ENCODE data around the gene EPOP. TPM values are rescaled to one million over a fixed set of nuclear protein-coding genes. Genes with fewer than 3 reads are reported as not detected.
"Not testable (repeated sequence)": the region's sequence is repeated elsewhere in the genome, so short reads cannot be mapped to it uniquely, and the experiment has no call there.

The EPOP gene
- polyA plus RNA-seq, 1 donor from 2014 or later = not detected

DNA sequence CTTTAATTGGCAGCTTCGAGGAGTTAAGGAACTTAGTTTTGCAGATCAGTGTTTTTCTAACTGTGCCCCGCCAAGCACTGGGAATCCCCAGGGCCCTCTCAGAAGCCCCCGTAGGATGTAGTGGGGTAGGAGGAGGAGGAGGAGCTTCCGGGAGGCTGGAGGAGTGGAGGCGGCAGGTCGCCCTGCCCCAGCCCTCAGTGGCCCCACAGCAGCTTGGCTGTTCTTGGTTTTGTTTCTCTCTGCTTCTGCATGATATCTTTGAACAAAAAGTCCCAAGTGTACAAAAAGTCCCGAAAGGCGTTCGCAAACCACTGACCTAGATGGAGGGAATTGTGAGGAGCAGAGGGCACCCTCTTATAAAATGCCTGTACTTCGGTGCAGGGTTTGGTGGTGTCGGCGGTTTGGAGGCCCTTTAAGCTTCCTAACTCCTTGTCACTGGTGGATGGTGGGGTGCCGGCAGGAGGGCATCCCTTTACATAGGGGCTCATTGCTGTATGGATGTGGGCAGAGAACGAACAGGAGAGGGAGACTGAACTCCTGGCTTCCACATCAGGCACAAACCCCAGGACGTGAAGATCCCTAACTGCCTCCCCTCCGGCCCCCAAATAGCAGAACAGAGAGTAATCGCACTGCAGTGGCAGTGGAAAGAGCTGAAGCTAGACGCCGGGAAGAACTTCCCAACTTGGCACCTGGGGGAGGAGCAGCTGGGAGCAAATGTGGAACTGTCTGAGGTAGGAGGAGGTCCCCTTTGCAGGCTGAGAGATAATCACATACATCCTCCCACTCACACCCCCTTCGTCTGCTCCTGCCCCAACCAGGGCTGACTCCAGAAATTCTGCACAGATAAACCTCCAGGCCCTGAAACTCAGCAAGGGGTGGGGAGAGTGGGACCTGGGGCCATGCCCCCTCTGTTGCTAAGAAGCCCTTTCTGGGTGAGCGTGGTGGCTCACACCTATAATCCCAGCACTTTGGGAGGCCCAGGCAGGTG lies 20.1 kb downstream of the EPOP start:
- peaks cover 39% of the 10 kb centered on the region for H3K27me3 Mint-ChIP-seq
- H3K4me3 Mint-ChIP-seq = no peak overlapping the region
- peaks cover 0 to 7% (median 5%) of the 10 kb centered on the region in 3 donors for H3K4me1 Mint-ChIP-seq
- H3K9me3 Mint-ChIP-seq = no peaks in the 10 kb centered on the region
- no peak overlapping the region for H3K27ac Mint-ChIP-seq
- H3K36me3 Mint-ChIP-seq = no peaks in the 10 kb centered on the region

DNA sequence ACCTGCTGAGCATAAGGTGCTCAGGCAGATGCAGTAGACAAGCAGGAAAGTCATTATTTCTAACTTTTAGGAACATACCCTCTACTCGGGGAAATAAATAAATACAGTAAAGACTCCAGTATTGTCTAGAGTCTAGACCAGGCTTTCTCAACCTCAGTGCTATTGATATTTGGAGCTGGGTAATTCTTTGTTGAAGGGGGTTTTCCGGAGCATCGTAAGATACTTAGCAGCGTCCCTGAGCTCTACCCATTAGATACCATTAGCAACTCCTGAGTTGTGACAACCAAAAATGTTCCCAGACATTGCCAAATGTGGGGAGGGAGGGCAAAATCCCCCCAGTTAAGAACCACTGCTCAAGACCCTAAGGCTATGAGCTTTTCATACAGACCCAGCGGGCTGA lies 21.1 kb downstream of the EPOP start:
- H3K27ac Mint-ChIP-seq = no peak overlapping the region
- no peaks in the 10 kb centered on the region for H3K9me3 Mint-ChIP-seq
- peaks cover 0 to 7% (median 5%) of the 10 kb centered on the region in 3 donors for H3K4me1 Mint-ChIP-seq
- peaks cover 38% of the 10 kb centered on the region for H3K27me3 Mint-ChIP-seq
- H3K36me3 Mint-ChIP-seq = no peaks in the 10 kb centered on the region
- H3K4me3 Mint-ChIP-seq = peak overlapping the region in 1 of 4 donors; percentile 12

DNA sequence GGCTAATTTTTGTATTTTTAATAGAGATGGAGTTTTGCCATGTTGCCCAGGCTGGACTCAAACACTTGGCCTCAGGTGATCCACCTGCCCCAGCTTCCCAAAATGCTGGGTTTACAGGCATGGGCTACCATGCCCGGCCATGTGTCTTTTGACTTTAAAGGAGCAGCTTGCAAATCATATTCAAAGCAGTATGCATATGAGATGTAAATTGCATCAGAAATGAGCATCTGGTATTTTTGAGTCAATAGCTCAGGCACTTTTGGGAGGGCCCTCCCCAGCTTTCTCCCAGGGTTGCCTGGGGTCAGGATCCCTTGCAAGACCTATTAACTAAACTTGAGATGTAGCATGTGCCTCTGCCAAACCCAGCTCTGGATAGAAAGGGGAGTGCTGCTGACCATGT lies 21.5 kb downstream of the EPOP start:
- Mint-ChIP-seq H3K4me1 (peaks cover 0 to 6% (median 5%) of the 10 kb centered on the region in 3 donors), H3K27me3 (peaks cover 34% of the 10 kb centered on the region), H3K4me3 (no peak overlapping the region), H3K27ac (no peak overlapping the region), H3K36me3 (no peaks in the 10 kb centered on the region), H3K9me3 (no peaks in the 10 kb centered on the region)

DNA sequence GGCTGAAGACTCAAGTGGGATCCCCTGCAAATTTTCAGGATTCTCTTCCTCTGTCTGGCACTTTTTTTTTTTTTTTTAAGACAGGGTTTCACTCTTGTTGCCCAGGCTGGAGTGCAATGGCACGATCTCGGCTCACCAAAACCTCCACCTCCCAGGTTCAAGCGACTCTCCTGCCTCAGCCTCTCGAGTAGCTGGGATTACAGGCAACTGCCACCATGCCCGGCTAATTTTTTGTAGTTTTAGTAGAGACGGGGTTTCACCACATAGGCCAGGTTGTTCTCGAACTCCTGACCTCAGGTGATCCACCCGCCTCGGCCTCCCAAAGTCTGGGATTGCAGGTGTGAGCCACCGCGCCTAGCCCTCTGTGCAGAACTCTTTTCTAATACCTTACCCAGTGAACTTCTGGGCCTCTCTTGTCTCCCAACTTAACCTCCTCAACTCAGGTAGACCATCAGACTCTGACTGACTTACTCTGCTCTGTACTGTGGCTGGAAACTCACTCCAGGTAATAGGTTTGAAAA lies 24.0 kb downstream of the EPOP start:
- not testable (repeated sequence) for H3K9me3 Mint-ChIP-seq, H3K36me3 Mint-ChIP-seq
- H3K27ac Mint-ChIP-seq = peak overlapping the region in 1 of 3 donors; percentile 62

DNA sequence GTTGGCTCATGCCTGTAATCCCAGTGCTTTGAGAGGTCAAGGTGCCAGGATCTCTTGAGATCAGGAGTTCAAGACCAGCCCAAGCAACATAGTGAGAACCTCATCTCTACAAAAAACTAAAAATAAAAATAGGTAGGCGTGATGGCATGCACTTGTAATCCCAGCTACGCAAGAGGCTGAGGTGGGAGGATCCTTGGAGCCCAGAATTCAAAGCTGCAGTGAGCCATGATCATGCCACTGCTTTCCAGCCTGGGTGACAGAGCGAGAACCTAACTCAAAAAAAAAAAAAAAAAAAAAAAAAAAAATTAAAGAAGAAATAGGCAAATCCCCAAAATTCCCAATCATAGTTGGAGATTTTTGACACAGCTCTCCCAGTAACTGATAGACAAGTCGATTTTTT lies 36.8 kb downstream of the EPOP start:
- H3K4me1 Mint-ChIP-seq = peaks cover 0 to 2% (median 0%) of the 10 kb centered on the region in 3 donors

More for the DNA sequence above, 24.0 kb downstream of the EPOP start:
- H3K27me3 Mint-ChIP-seq = peaks cover 22% of the 10 kb centered on the region
- H3K4me3 Mint-ChIP-seq, H3K4me1 Mint-ChIP-seq: not testable (repeated sequence)

DNA sequence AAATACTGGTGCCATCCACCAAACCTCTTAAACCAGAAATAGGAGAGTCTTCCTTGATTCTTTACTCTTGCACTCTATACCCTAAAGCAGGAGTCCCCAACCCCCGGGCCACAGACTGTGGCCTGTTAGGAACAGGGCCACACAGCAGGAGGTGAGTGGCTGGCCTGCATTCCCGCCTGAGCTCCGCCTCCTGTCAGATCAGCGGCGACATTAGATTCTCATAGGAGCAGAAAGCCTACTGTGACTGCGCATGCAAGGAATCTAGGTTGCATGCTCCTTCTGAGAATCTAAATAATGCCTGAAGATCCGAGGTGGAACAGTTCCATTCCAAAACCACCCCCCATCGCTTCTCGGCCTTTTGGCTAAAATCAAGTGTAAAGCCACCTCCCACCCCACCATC lies 38.7 kb downstream of the EPOP start:
- Mint-ChIP-seq H3K9me3 (no peaks in the 10 kb centered on the region), H3K4me3 (no peak overlapping the region), H3K36me3 (peaks cover 4% of the 10 kb centered on the region), H3K27ac (no peak overlapping the region), H3K27me3 (peaks cover 19% of the 10 kb centered on the region), H3K4me1 (peaks cover 0 to 2% (median 0%) of the 10 kb centered on the region in 3 donors)

More for the DNA sequence above, 36.8 kb downstream of the EPOP start:
- no peaks in the 10 kb centered on the region for H3K9me3 Mint-ChIP-seq
- H3K27ac Mint-ChIP-seq = no peak overlapping the region
- H3K27me3 Mint-ChIP-seq = peaks cover 19% of the 10 kb centered on the region
- no peak overlapping the region for H3K4me3 Mint-ChIP-seq
- H3K36me3 Mint-ChIP-seq = peaks cover 4% of the 10 kb centered on the region

DNA sequence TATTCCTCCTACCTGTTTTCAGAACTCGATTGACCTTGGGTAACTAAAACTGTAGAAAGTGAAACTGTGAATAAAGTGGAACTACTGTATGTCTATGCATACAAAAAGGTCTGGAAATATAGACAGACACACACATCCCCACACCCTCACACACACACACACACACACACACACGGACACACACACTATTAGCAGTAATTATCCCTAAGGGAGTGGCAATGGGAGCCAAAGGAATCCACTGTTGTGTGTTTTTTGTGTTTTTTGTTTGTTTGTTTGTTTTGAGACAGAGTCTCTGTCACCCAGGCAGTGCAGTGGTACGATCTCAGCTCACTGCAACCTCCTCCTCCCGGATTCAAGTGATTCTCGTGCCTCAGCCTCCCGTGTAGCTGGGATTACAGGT lies 42.4 kb downstream of the EPOP start:
- H3K4me1 Mint-ChIP-seq = peaks cover 0 to 2% (median 0%) of the 10 kb centered on the region in 3 donors
- peaks cover 4% of the 10 kb centered on the region for H3K36me3 Mint-ChIP-seq
- H3K27ac Mint-ChIP-seq = no peak overlapping the region
- peaks cover 14% of the 10 kb centered on the region for H3K27me3 Mint-ChIP-seq
- peaks cover 0 to 3% (median 0%) of the 10 kb centered on the region in 3 donors for H3K9me3 Mint-ChIP-seq
- peak overlapping the region in 1 of 4 donors; percentile 65 for H3K4me3 Mint-ChIP-seq

DNA sequence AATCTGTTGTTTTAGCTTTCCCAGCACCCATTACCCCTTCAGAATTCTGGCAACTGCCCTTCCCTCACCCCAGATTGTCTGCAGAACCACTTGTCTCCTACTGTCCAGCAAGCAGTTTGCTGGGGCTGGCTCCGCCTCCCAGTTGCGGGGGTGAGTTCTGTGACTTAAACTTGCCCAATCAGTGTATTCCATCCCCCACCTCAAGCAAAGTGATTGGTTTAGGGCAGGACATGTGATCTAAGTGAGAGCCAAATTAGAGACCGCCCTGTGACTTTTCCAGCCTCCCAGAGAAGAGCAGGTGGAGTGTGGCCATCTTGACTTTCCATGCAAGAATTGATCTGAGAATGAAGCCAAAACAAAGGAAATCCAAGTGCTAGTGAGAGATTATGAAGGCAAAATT lies 46.3 kb downstream of the EPOP start:
- peaks cover 5 to 6% (median 6%) of the 10 kb centered on the region in 3 donors for H3K4me1 Mint-ChIP-seq
- peak overlapping the region in 1 of 3 donors; percentile 16 for H3K27ac Mint-ChIP-seq
- H3K4me3 Mint-ChIP-seq = no peak overlapping the region
- peaks cover 13% of the 10 kb centered on the region for H3K27me3 Mint-ChIP-seq
- H3K36me3 Mint-ChIP-seq = no peaks in the 10 kb centered on the region
- peaks cover 0 to 5% (median 0%) of the 10 kb centered on the region in 3 donors for H3K9me3 Mint-ChIP-seq

DNA sequence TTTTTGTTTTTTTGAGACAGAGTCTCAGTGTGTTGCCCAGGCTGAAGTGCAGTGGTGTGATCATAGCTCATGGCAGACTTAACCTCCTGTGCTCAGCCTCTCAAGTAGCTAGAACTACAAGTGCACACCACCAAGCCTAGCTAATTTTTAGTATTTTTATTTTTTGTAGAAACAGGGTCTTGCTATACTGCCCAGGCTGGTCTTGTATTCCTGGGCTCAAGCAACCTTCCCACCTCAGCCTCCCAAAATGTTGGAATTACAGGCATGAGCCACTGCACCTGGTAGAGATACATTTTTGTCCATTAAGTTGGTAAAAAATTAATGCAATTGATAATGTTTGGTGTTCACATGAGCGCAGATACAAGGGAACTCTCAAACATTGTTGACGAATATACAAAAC lies 46.8 kb downstream of the EPOP start:
- Mint-ChIP-seq H3K36me3 (no peaks in the 10 kb centered on the region), H3K27ac (peak overlapping the region in 1 of 3 donors; percentile 16), H3K4me1 (peaks cover 5 to 6% (median 6%) of the 10 kb centered on the region in 3 donors)

DNA sequence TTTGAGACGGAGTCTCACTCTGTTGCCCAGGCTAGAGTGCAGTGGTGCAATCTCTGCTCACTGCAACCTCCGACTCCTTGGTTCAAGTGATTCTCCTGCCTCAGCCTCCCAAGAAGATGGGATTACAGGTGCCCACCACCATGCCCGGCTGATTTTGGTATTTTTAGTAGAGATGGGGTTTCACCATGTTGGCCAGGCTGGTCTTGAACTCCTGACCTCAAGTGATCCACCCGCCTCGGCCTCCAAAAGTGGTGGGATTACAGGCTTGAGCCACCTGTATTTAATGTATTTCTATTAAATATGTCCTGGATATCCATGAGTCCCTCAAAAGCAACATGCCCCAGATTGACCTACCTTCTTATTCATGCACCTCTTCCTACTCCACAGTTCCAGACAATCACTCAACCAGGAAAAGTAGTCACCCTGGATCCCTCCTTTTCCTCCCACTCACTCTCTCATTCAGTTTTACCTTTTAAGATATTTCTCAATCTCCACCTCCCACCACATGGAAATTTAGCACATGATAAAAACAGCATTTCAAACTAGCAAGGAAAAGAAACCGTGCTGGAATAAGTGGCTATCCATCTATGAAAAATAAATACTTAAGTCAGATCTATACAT lies 48.0 kb downstream of the EPOP start:
- not testable (repeated sequence) for H3K36me3 Mint-ChIP-seq, H3K4me3 Mint-ChIP-seq, H3K9me3 Mint-ChIP-seq, H3K4me1 Mint-ChIP-seq
- H3K27ac Mint-ChIP-seq = peak overlapping the region in 1 of 3 donors; percentile 32
- H3K27me3 Mint-ChIP-seq = peaks cover 20% of the 10 kb centered on the region

More for the DNA sequence above, 46.8 kb downstream of the EPOP start:
- Mint-ChIP-seq H3K9me3 (peaks cover 0 to 5% (median 0%) of the 10 kb centered on the region in 3 donors), H3K4me3 (no peak overlapping the region), H3K27me3 (peaks cover 14% of the 10 kb centered on the region)

DNA sequence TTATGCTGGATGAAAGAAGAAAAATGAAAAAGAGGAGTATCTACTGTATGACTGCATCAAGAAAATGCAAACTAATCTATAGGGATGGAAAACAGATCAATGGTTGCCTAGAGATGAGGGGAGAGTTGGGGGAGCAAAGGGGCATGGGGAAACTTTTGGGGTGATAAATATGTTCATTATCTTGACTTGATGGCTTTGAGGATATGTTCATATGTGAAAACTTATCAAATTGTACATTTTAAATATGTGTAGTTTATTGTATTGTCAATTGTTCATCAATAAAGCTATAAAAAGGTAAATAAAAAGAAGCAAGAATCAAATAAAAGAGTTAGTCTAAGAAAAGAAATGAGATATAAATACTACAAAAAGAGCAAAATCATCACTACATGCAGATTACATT lies 49.3 kb downstream of the EPOP start:
- no peak overlapping the region for H3K27ac Mint-ChIP-seq
- H3K27me3 Mint-ChIP-seq = peaks cover 28% of the 10 kb centered on the region
- peaks cover 0 to 5% (median 0%) of the 10 kb centered on the region in 3 donors for H3K9me3 Mint-ChIP-seq
- H3K36me3 Mint-ChIP-seq = no peaks in the 10 kb centered on the region
- H3K4me3 Mint-ChIP-seq = peak overlapping the region in 1 of 4 donors; percentile 63
- H3K4me1 Mint-ChIP-seq = peaks cover 5 to 6% (median 6%) of the 10 kb centered on the region in 3 donors

DNA sequence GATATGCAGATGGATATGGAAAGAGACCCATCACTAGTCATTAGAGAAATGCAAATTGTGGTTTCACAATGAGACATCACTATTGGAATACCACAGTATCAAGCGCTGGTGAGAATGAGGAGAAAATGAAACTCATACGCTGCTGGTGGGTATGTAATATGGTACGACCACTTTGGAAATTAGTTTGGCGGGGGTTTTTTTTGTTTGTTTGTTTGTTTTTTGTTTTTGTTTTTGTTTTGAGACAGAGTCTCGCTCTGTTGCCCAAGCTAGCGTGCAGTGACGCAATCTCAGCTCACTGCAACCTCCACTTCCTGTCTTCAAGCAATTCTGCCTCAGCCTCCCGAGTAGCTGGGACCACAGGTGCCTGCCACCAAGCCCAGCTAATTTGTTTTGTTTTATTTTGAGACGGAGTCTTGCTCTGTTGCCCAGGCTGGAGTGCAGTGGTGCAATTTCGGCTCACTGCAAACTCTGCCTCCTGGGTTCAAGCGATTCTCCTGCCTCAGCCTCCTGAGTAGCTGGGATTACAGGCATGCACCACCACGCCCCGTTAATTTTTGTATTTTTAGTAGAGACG lies 49.9 kb downstream of the EPOP start:
- not testable (repeated sequence) for H3K36me3 Mint-ChIP-seq, H3K9me3 Mint-ChIP-seq, H3K4me1 Mint-ChIP-seq
- peak overlapping the region in 3 of 4 donors; percentile 23 to 88 (median 53) for H3K4me3 Mint-ChIP-seq
- H3K27me3 Mint-ChIP-seq = peaks cover 28% of the 10 kb centered on the region
- peak overlapping the region; percentile 50 to 84 (median 63) for H3K27ac Mint-ChIP-seq
